Astrocyte of the spinal cord (primary cell): ENCODE data around the gene ABCA4.

Source experiments
- DNase-seq: peaks from one replicate; pipeline ENCODE4 v3.0.0; 2011; ENCODE audit warnings: low read depth, low spot score
- H3K4me3 ChIP-seq: 2 replicates; pipeline ENCODE4 v1.5.1; 2011; ENCODE audit warnings: low read depth, mild to moderate bottlenecking, low read length, moderate library complexity
- CTCF ChIP-seq: IDR thresholded peaks from 2 replicates; pipeline ENCODE4 v1.5.1; 2012; ENCODE audit warnings: low read depth, mild to moderate bottlenecking, low read length, inconsistent platforms
- in situ Hi-C: cut with HindIII; loops from 2 replicates; pipeline ENCODE4 v1.10.0; 2017; ENCODE audit warnings: low sequenced_read_pairs

ABCA4 gene

GRCh38 chr1:94029130-94029993 lies 91.6 kb downstream of the ABCA4 start:
- DNase-seq: no peak
- in situ Hi-C loops: no loop called here
- no peak overlapping the region for H3K4me3 ChIP-seq
- TF ChIP-seq CTCF: no peak

- TF ChIP-seq CTCF: no peak
- no peak for DNase-seq
- H3K4me3 ChIP-seq: no peak overlapping the region
- in situ Hi-C loops: no loop called here
Observed at GRCh38 chr1:94027721-94028515, 93.0 kb downstream of the ABCA4 start.

GRCh38 chr1:94026619-94027380 lies 94.1 kb downstream of the ABCA4 start:
- in situ Hi-C loops: no loop called here
- no peak overlapping the region for H3K4me3 ChIP-seq
- no peak for TF ChIP-seq CTCF
- DNase-seq: no peak

- in situ Hi-C loops: no loop called here
- no peak overlapping the region for H3K4me3 ChIP-seq
- peak; percentile 72 for TF ChIP-seq CTCF
- DNase-seq: peak; percentile 77
Observed at GRCh38 chr1:94025383-94026340, 95.3 kb downstream of the ABCA4 start.

- DNase-seq: no peak
- in situ Hi-C loops: no loop called here
- H3K4me3 ChIP-seq: no peak overlapping the region
- TF ChIP-seq CTCF: no peak
Observed at GRCh38 chr1:94024104-94024792, 96.7 kb downstream of the ABCA4 start.
